Measurements from ENCODE around the gene RPS6KA1.
A peak's percentile ranks its signal among the peaks of the same experiment; 100 is the strongest.

The RPS6KA1 gene

DNA sequence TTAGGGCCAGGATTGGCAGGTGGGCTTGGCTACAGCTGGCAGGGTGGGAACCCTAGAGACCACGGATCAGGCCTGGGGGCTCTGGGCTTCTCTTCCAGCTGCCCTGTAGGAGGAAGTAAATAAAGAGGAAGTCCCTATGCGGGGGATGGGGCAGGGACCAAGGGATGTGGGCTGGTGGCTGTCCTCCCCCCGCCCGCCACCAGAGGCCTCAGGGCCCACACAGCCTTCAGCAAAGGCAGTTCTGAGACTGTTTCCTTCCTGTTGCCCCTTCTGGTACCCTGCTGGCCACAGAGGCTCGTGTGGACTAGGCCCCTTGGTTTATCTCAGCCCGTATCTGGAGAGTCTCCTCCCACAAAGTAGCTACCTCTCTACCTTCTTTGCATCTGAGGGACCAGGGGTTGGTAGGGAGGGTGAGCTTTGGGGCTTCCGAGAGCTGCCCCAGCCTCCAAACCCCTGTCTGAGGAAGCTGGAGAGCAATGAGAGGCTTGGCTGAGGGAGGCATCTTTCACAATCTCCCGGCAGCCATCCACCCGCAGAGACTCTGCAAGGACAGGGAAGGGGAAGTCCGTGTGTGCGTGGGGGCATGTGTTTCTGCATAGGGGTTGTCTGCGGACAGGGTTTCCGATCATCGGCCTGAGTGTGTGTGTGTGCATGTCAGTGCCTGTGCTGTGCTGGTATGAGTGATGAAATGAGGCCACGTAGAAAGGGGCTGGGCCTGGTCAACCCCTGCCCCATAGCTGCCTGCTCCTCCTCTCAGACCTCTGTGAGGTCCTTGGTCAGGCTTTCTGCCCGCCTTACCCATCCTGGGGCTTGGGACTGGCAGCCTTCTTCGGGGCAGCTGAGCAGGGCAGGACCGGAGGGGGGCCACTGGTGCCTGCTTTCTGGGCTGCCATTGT, 12.5 kb downstream of the RPS6KA1 start:
- Histone ChIP-seq H3K9me2 (ENCODE audit: low read depth, low read length) (no peaks in the 10 kb centered on the region), H4K20me1 (ENCODE audit: insufficient read depth, low read length) (no peaks in the 10 kb centered on the region), H3K9ac (ENCODE audit: low read length) (peak overlapping the region; percentile 67), H3K4me2 (ENCODE audit: low read length) (peak overlapping the region; percentile 72), H3K27ac (ENCODE audit: low read depth, low read length, poor library complexity, severe bottlenecking) (peak overlapping the region; percentile 97), H2AFZ (ENCODE audit: low read length) (no peak overlapping the region), H3K79me2 (ENCODE audit: insufficient read depth, low read length) (no peaks in the 10 kb centered on the region), H3K9me3 (ENCODE audit: low read length) (no peaks in the 10 kb centered on the region), H3K4me3 (ENCODE audit: low read depth, low read length, poor library complexity, severe bottlenecking) (peak overlapping the region; percentile 53), H3F3A (ENCODE audit: insufficient read depth, low read length) (no peaks in the 10 kb centered on the region), H3K36me3 (ENCODE audit: insufficient read depth, low read length) (peaks cover 4% of the 10 kb centered on the region; the same call in 1 of the 2 replicates), H3K4me1 (ENCODE audit: insufficient read depth, low read length, severe bottlenecking) (peaks cover 87% of the 10 kb centered on the region), H3K27me3 (ENCODE audit: insufficient read depth, low read length) (no peaks in the 10 kb centered on the region)
- TF ChIP-seq EZH2 (IDR thresholded peaks at IDR 0.05; ENCODE audit: borderline replicate concordance, low read length) (no peak), CTCF (IDR thresholded peaks at IDR 0.05; ENCODE audit: low read length) (peak; percentile 52)

DNA sequence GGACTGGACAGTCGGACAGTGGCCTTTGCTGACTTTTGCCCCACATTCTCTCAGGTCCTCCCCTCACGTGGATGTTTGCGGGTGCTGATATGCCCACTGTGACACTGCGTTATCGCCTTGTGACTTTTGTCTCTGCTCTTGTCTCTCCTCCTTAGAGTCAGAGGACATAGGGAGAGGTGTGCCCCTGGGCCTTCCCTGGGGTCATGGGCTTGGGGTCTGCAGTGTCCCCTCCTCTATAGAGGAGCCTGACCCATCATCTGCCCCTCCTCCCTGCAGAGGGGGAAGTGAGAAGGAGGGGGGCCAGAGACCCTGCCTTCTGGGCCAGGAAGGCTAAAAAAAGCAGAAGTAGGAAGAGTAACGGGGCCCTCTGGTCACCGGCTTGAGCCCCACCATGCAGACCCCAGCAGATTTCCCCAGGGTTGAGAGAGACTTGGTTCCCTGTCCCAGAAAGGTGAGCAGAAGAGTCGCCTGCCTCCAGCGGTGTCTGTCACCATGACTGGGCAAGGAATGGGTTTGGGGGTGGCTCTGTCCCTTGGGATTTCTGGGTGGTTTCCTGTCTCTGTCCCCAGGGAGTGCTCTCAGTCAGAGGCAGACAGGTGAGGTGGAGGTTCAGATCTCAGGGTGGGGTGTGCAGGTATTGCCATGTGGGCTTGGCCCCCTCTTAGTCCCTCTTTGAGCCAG, 13.3 kb downstream of the RPS6KA1 start:
- Histone ChIP-seq H3K79me2 (ENCODE audit: insufficient read depth, low read length) (no peaks in the 10 kb centered on the region), H3K27ac (ENCODE audit: low read depth, low read length, poor library complexity, severe bottlenecking) (peak overlapping the region; percentile 97), H2AFZ (ENCODE audit: low read length) (no peak overlapping the region), H3K36me3 (ENCODE audit: insufficient read depth, low read length) (peaks cover 13% of the 10 kb centered on the region; the same call in 1 of the 2 replicates), H3K4me2 (ENCODE audit: low read length) (peak overlapping the region; percentile 72), H3F3A (ENCODE audit: insufficient read depth, low read length) (no peaks in the 10 kb centered on the region), H3K9me2 (ENCODE audit: low read depth, low read length) (no peaks in the 10 kb centered on the region), H3K27me3 (ENCODE audit: insufficient read depth, low read length) (no peaks in the 10 kb centered on the region), H3K4me1 (ENCODE audit: insufficient read depth, low read length, severe bottlenecking) (peaks cover 89% of the 10 kb centered on the region), H3K9me3 (ENCODE audit: low read length) (no peaks in the 10 kb centered on the region), H3K9ac (ENCODE audit: low read length) (peak overlapping the region; percentile 67), H3K4me3 (ENCODE audit: low read depth, low read length, poor library complexity, severe bottlenecking) (peak overlapping the region; percentile 53), H4K20me1 (ENCODE audit: insufficient read depth, low read length) (no peaks in the 10 kb centered on the region)
- TF ChIP-seq EZH2 (IDR thresholded peaks at IDR 0.05; ENCODE audit: borderline replicate concordance, low read length) = no peak
- TF ChIP-seq CTCF (IDR thresholded peaks at IDR 0.05; ENCODE audit: low read length) = no peak

GRCh38 chr1:26543462-26543861, 13.9 kb downstream of the RPS6KA1 start:
- H3K9ac ChIP-seq (ENCODE audit: low read length) = peak overlapping the region; percentile 67; the same call in 1 of the 2 replicates
- no peaks in the 10 kb centered on the region for H3F3A ChIP-seq (ENCODE audit: insufficient read depth, low read length)
- no peaks in the 10 kb centered on the region for H4K20me1 ChIP-seq (ENCODE audit: insufficient read depth, low read length)
- H3K27ac ChIP-seq (ENCODE audit: low read depth, low read length, poor library complexity, severe bottlenecking) = peak overlapping the region; percentile 97
- no peaks in the 10 kb centered on the region for H3K27me3 ChIP-seq (ENCODE audit: insufficient read depth, low read length)
- TF ChIP-seq EZH2 (IDR thresholded peaks at IDR 0.05; ENCODE audit: borderline replicate concordance, low read length) = no peak
- TF ChIP-seq CTCF (IDR thresholded peaks at IDR 0.05; ENCODE audit: low read length) = no peak
- peak overlapping the region; percentile 53 for H3K4me3 ChIP-seq (ENCODE audit: low read depth, low read length, poor library complexity, severe bottlenecking)
- H3K36me3 ChIP-seq (ENCODE audit: insufficient read depth, low read length) = peaks cover 18% of the 10 kb centered on the region; the same call in 1 of the 2 replicates
- no peaks in the 10 kb centered on the region for H3K79me2 ChIP-seq (ENCODE audit: insufficient read depth, low read length)
- no peak overlapping the region for H2AFZ ChIP-seq (ENCODE audit: low read length)
- H3K4me1 ChIP-seq (ENCODE audit: insufficient read depth, low read length, severe bottlenecking) = peaks cover 84% of the 10 kb centered on the region
- H3K9me2 ChIP-seq (ENCODE audit: low read depth, low read length) = no peaks in the 10 kb centered on the region
- H3K9me3 ChIP-seq (ENCODE audit: low read length) = no peaks in the 10 kb centered on the region
- H3K4me2 ChIP-seq (ENCODE audit: low read length) = peak overlapping the region; percentile 72

All from OCI-LY1 (cell line).